Stomach (tissue), 9 donors: Measurements from ENCODE around the gene ABCA5. TPM values are rescaled to one million over a fixed set of nuclear protein-coding genes. Genes with fewer than 3 reads are reported as not detected.

Experiments used
- DNase-seq, 2 donors: peaks; one replicate each; pipeline versions ENCODE4 v3.0.0 to v3.0.0-alpha.2; 2013 to 2019
- H3K27ac ChIP-seq, 5 donors: fragments of 200-600 bp in 4 of 5; sonication (generic) in 4 of 5; one replicate each; pipeline ENCODE4 v1.5.1; 2013 to 2019; ENCODE audit warnings: mild to moderate bottlenecking in 1 of 5, moderate library complexity in 1 of 5
- H3K27me3 ChIP-seq, 3 donors: fragments of 200-600 bp; sonication (generic); one replicate each; pipeline ENCODE4 v1.5.1; 2017 to 2019; ENCODE audit warnings: mixed run types in 1 of 3
- H3K36me3 ChIP-seq, 4 donors: fragments of 200-600 bp; sonication (generic); 1 replicate in 3 of 4; 2 replicates in 1 of 4; pipeline ENCODE4 v1.5.1; 2016 to 2019
- H3K4me1 ChIP-seq, 4 donors: fragments of 200-600 bp; sonication (generic); one replicate each; pipeline ENCODE4 v1.5.1; 2016 to 2019
- H3K4me3 ChIP-seq, 4 donors: fragments of 200-600 bp; sonication (generic) in 3 of 4; one replicate each; pipeline ENCODE4 v1.5.1; 2016 to 2019; ENCODE audit warnings: mild to moderate bottlenecking in 1 of 4
- H3K9me3 ChIP-seq, 4 donors: fragments of 200-600 bp; sonication (generic); one replicate each; pipeline ENCODE4 v1.5.1; 2016 to 2019
- CTCF ChIP-seq, 7 experiments: fragments of 450-650 bp in 4 of 7; fragments of 200-600 bp in 3 of 7; sonication (generic) in 3 of 7; IDR thresholded peaks; one replicate each; pipeline ENCODE4 v1.5.1; 2016 to 2019; ENCODE audit warnings: antibody characterized with exemption in 7 of 7, control low read depth in 2 of 7, mild to moderate bottlenecking in 1 of 7
- EP300 ChIP-seq: sonication (generic); formaldehyde crosslinking; IDR thresholded peaks from one replicate; pipeline ENCODE4 v1.6.1; 2017; ENCODE audit warnings: antibody characterized with exemption
- POLR2A ChIP-seq, 4 donors: fragments of 450-650 bp; IDR thresholded peaks; one replicate each; pipeline ENCODE4 v1.6.1; 2016; ENCODE audit warnings: antibody characterized with exemption in 4 of 4, control low read depth in 2 of 4, mild to moderate bottlenecking in 1 of 4, moderate library complexity in 1 of 4
- POLR2AphosphoS5 ChIP-seq, 3 donors: sonication (generic); formaldehyde crosslinking; IDR thresholded peaks; one replicate each; pipeline ENCODE4 v1.6.1; 2016; ENCODE audit warnings: antibody characterized with exemption in 3 of 3
- WGBS, 5 donors: extraction: QIAGEN DNeasy Blood & Tissue Kit in 3 of 5; methylation state at CpG; one replicate each; pipeline versions ENCODE4 v1.1.5 to v1.1.7; 2013 to 2018; 5-methylcytosine and 5-hydroxymethylcytosine counted together
- intact Hi-C: fragments of 100-400 bp; cut with DNase I; formaldehyde crosslinking; loops from one replicate; pipeline ENCODE4 v1.15.1; 2023; ENCODE audit warnings: low total_unique reads
- polyA plus RNA-seq, 3 donors: library from polyadenylated mRNA; stranded (reverse); fragments of 200-250 nt; gene quantifications; one replicate each; pipeline ENCODE4 v1.2.3, GENCODE V29; 2013
- total RNA-seq, 5 donors: library from RNA; depleted of rRNA; stranded (reverse); fragments of >200 nt; gene quantifications; one replicate each; pipeline versions ENCODE4 v1.1.0 to v1.2.3, GENCODE V29; 2014 to 2016
- donor health status: healthy with polysubstance abuse.
- donor health status: Bipolar disorder and iron deficiency.
- donor health status: healthy.

The ABCA5 gene
- total and polyA plus RNA-seq, 8 donors = 2.1 to 80.1 (median 29.7) TPM

GRCh38 chr17:69326377-69327059, 415 bp downstream of the ABCA5 start:
- Histone ChIP-seq H3K36me3 (no peaks in the 10 kb centered on the region), H3K4me1 (peaks cover 10 to 29% (median 23%) of the 10 kb centered on the region in 4 donors), H3K27me3 (no peaks in the 10 kb centered on the region), H3K4me3 (peak overlapping the region; percentile 70 to 80 (median 74)), H3K9me3 (no peaks in the 10 kb centered on the region), H3K27ac (peak overlapping the region; percentile 89 to 98 (median 93))
- intact Hi-C loops = no loop called here
- peak; percentile 25 to 63 for DNase-seq
- TF ChIP-seq POLR2AphosphoS5 (IDR thresholded peaks at IDR 0.05) = no peak
- peak in 1 of 4 donors; percentile 70 for TF ChIP-seq POLR2A (IDR thresholded peaks at IDR 0.05)
- 0 to 2% (median 1%) methylated on average over 21 to 51 of the region's 51 CpGs for WGBS, 5 donors

DNA sequence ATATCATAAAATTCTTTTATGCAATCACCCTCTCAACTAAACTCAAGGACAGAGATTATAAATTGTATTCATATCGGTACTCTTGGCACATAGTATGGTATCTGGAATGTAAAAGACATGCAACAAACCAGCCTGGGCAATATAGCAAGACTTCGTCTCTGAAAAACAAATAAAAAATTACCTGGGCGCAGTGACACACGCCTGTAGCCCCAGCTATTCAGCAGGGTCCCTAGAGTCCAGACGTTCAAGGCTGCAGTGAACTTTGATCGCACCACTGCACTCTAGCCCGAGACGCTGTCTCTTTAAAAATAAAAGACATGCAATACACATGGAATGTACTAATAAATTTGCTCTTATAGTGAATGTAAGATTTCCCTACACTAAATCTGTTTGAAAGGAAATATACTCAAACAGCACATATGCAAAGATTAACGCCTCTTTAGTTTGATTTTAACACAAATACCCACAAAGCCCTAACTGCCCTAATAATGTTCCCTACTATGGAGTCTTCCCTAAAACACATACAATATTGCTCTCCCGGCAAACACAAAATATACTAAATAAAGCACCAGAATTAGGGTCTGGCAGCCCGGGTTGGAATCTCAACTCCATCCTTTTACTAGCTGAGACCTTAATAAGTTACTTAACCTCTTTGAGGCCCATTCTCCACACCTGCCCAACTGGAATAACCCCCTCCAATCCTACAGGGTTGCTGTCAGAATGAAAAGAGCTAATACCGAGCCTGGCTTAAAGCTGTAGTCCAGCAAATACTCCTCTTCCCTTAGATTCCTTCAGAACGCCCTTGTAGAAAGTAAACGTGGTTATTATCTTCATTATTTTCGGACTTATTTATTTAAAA, 1.2 kb downstream of the ABCA5 start:
- no peaks in the 10 kb centered on the region for H3K36me3 ChIP-seq
- peaks cover 10 to 29% (median 23%) of the 10 kb centered on the region in 4 donors for H3K4me1 ChIP-seq
- TF ChIP-seq EP300 (no peak), POLR2A (IDR thresholded peaks at IDR 0.05) (no peak), CTCF (IDR thresholded peaks at IDR 0.05) (no peak), POLR2AphosphoS5 (IDR thresholded peaks at IDR 0.05) (no peak)
- H3K9me3 ChIP-seq = no peaks in the 10 kb centered on the region
- H3K27me3 ChIP-seq = no peaks in the 10 kb centered on the region
- intact Hi-C loops = no loop called here
- peak overlapping the region; percentile 70 to 80 (median 74) for H3K4me3 ChIP-seq
- 22 to 44% (median 31%) methylated on average over 15 of the region's 15 CpGs for WGBS, 5 donors
- peak in 1 of 2 donors; percentile 53 for DNase-seq
- H3K27ac ChIP-seq = peak overlapping the region; percentile 89 to 98 (median 93)

- no peak for DNase-seq
- intact Hi-C loops = no loop called here
- no peaks in the 10 kb centered on the region for H3K36me3 ChIP-seq
- no peaks in the 10 kb centered on the region for H3K9me3 ChIP-seq
- no peak overlapping the region for H3K4me3 ChIP-seq
- no peak overlapping the region for H3K27ac ChIP-seq
- no peaks in the 10 kb centered on the region for H3K27me3 ChIP-seq
- H3K4me1 ChIP-seq = peaks cover 10 to 29% (median 23%) of the 10 kb centered on the region in 4 donors
- WGBS, 5 donors = 28 to 59% (median 47%) methylated on average over 1 of the region's 1 CpG
- TF ChIP-seq POLR2AphosphoS5 (IDR thresholded peaks at IDR 0.05) (no peak), EP300 (no peak), CTCF (IDR thresholded peaks at IDR 0.05) (no peak), POLR2A (IDR thresholded peaks at IDR 0.05) (no peak)
Measured at GRCh38 chr17:69323806-69324205, 3.1 kb downstream of the ABCA5 start.

GRCh38 chr17:69320908-69321238, 6.1 kb downstream of the ABCA5 start:
- no peak overlapping the region for H3K27ac ChIP-seq
- no peak for TF ChIP-seq POLR2A (IDR thresholded peaks at IDR 0.05)
- TF ChIP-seq POLR2AphosphoS5 (IDR thresholded peaks at IDR 0.05) = no peak
- no peak for TF ChIP-seq CTCF (IDR thresholded peaks at IDR 0.05)
- TF ChIP-seq EP300 = no peak
- H3K4me1 ChIP-seq = peaks cover 1 to 19% (median 12%) of the 10 kb centered on the region in 4 donors
- H3K4me3 ChIP-seq = no peak overlapping the region
- no peaks in the 10 kb centered on the region for H3K27me3 ChIP-seq
- 90 to 98% (median 95%) methylated on average over 4 of the region's 4 CpGs for WGBS, 5 donors
- intact Hi-C loops = no loop called here
- DNase-seq = no peak
- no peaks in the 10 kb centered on the region for H3K36me3 ChIP-seq
- no peaks in the 10 kb centered on the region for H3K9me3 ChIP-seq
